ENCODE data around the gene JADE1.

DNA sequence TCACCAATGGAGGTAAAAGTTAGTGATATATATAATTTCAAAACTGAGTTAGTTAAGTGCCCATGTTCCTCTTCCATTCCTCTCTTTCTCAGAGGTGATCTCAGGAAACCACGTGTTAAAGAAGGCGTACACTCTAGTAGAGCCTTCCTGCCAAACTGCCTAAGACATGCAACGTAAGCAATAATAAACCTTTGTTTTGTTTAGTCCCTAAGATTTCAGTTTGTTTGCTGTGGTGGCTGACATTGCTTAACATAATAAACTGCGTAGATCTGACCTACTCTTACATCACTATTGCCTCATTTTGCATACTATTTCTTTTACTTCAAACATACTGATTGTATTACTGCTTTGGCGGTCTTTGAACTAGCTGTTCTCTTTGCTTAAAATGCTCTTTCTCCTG lies 99.2 kb downstream of the JADE1 start:
- TF ChIP-seq POLR2AphosphoS5 (IDR thresholded peaks at IDR 0.05), result no peak
- TF ChIP-seq, protein P1, sequence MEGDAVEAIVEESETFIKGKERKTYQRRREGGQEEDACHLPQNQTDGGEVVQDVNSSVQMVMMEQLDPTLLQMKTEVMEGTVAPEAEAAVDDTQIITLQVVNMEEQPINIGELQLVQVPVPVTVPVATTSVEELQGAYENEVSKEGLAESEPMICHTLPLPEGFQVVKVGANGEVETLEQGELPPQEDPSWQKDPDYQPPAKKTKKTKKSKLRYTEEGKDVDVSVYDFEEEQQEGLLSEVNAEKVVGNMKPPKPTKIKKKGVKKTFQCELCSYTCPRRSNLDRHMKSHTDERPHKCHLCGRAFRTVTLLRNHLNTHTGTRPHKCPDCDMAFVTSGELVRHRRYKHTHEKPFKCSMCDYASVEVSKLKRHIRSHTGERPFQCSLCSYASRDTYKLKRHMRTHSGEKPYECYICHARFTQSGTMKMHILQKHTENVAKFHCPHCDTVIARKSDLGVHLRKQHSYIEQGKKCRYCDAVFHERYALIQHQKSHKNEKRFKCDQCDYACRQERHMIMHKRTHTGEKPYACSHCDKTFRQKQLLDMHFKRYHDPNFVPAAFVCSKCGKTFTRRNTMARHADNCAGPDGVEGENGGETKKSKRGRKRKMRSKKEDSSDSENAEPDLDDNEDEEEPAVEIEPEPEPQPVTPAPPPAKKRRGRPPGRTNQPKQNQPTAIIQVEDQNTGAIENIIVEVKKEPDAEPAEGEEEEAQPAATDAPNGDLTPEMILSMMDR (IDR thresholded peaks at IDR 0.05), result no peak

Measured in sigmoid colon (tissue), 4 donors.